SK-N-SH (cell line): ENCODE measurements around the gene ATP1B1.

Experiments
- CTCF ChIP-seq: fragments of 200-600 bp; sonication (generic); IDR thresholded peaks from 2 replicates; pipeline ENCODE4 v1.6.1; 2017; ENCODE audit warnings: antibody characterized with exemption, mild to moderate bottlenecking, moderate library complexity
- EZH2phosphoT487 ChIP-seq: fragments of 200-600 bp; sonication (generic); IDR thresholded peaks from 2 replicates; pipeline ENCODE4 v1.6.1; 2017; ENCODE audit warnings: low read depth, mixed run types, mild to moderate bottlenecking, antibody characterized with exemption, moderate library complexity, borderline replicate concordance
- RCOR1 ChIP-seq: fragments of 150-350 bp; IDR thresholded peaks from 2 replicates; pipeline ENCODE4 v1.6.1; 2017; ENCODE audit warnings: antibody characterized with exemption, low read length
- USF2 ChIP-seq: fragments of 150-350 bp; IDR thresholded peaks from 2 replicates; pipeline ENCODE4 v1.6.1; 2017; ENCODE audit warnings: antibody characterized with exemption, low read length, low read depth, borderline replicate concordance
- ZBTB33 ChIP-seq: IDR thresholded peaks from 2 replicates; pipeline ENCODE4 v1.4.0; 2012; ENCODE audit warnings: low read depth, borderline replicate concordance

- TF ChIP-seq RCOR1 (no peak), CTCF (no peak), EZH2phosphoT487 (no peak), USF2 (no peak), ZBTB33 (no peak)
These were observed 5.0 kb downstream of the ATP1B1 start for GRCh38 chr1:169111472-169111871.
